HG03575 (cell line): ENCODE measurements around the gene ASCL3.
"Not testable (repeated sequence)": the region's sequence is repeated elsewhere in the genome, so short reads cannot be mapped to it uniquely, and the experiment has no call there.

ENCODE experiments used
- ATAC-seq: cut with Tn5 transposase; IDR thresholded peaks from one replicate; pipeline ENCODE4 v1.9.1; 2021; ENCODE audit not compliant: unreplicated experiment, insufficient number of reproducible peaks, low FRiP score; ENCODE audit errors: extremely low read depth

ASCL3 gene

DNA sequence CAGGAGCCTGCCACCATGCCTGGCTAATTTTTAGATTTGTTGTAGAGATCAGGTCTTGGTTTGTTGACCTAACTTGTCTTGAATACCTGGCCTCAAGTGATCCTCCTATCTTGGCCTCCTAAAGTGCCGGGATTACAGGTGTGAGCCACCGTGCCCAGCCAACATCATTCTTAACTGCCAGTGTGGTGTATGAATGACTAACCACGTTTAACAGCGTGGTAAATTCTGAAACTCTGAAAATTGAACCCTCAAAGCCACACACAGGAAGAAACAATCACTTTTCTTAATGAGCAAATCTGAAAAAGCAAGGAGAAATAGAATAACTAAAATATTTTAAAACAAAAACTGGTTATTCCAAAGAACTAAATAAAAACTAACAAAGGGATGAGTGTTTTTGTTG is 14.0 kb upstream of the ASCL3 start:
- ATAC-seq, result no peak

DNA sequence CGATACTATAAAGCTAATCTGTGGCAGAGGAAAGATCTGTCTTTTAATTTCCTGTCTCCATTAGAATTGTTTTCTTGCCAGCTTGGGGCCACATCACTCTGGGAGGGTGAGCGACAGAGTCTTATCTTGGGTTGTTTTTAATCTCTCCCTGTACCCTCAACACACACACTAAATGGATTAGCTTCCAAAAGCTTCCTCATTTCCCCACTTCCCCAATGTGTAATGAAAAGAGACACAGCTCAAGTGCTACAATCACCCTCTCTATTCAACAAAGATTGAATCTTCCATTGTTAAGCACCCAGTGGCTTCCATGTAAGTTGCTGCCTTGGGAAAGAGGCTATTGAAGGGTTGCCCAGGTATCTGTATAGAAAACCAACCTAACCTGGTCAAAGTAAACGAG is 6.1 kb upstream of the ASCL3 start:
- no peak for ATAC-seq

DNA sequence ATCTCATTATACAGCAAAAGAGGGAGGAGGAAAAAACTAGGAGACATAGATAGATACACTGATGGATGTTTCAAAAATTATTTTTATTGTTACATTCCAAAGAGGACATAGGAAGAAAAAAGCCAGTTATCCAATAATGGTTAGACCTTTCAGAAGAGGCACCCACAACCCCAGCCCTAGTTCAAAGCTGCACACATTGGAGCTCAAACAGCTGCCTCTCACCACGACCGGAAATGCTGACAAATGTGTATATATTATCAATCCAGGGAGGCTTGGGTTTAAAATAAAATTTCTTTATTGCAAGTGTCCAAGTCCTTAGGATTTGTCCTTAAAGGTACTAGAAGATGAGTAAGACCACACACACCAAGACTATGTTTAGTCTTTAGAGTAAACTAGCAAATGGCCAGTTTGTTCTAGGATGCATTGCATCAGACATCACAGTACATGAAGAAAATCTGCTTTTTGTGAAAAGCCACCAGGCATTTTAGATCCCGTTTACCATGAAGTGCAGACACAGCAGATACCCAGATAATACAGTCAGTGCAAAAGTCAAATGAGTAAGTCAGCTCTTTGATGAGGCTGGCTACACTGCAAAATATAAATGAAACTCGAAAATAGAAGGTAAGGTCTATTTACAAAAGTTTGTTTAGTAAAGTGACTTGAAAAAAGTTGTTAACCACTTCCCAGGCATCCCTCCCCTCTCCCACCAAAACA is 4.6 kb upstream of the ASCL3 start:
- ATAC-seq, result no peak

DNA sequence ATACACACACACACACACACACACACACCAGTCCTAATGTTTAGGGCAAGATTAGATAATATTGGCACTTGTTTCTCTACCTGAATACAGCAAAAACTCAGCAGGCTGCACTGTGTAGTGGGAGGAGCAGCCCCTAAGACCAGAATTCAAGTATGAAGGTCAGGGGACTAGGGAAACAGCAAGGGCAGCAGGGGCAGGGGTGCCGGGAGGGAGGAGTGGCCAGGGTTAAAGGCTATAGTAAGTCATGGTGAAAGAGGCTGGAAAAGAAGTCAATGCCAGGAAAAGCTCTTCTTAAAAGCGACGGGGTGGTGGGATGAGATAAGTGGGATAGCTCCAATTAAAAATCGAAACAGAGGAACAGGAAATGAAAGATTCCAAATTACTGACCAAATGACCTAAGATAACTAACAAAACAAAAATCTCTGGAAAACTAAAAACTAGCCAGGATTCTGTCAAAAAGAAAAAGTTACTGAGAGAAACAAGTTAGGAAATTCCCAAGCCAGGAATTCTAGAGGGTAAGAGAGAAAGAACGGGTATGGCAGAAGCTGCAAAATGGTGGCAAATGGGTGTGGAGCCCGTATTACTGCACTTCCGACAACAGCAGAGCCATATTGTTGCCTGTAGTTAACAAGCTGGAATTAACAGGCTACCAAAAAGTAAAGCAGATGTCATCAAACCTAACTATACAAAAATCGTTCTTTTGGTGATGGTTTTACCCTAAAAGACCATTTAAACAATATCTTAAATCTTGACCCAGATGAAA is 1.3 kb downstream of the ASCL3 start:
- no peak for ATAC-seq

DNA sequence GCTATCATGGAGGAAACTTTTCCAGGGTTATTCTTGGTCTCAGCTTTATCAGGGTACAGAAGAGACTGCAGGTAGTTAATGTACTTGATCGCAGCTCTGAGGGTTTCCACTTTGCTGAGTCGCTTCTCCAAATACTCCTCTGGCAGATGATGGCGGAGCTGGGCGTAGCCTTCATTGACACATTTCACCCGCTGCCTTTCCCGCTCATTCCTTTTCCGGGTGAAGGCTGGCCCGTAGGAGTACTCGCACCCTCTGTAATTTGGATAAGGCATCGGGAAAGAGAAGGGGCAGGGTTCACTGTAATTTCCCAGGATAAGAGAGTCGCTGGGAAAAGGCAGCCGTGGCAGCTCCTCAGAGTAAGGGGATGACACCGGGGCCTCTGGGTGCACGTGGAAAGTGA is 5.2 kb downstream of the ASCL3 start:
- no peak for ATAC-seq

DNA sequence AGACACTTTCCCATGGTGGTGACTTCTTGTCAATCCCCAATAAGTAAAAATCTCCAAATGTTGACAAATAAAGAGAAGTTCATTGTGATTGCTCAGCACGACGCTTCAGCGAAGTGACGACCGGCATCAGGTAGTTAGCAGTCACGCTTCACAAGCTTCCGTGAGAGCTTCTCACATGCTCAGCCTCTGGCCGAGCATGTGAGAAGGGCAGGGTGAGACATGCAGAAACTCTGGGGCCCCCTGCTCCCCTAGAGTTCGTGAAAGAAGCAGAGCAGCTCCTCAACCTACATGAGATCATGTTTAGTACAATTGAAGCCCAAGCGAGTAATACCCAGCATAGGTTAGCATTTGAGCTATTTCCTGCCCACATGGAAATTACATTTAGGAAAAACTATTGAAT is 5.7 kb downstream of the ASCL3 start:
- ATAC-seq, result no peak

DNA sequence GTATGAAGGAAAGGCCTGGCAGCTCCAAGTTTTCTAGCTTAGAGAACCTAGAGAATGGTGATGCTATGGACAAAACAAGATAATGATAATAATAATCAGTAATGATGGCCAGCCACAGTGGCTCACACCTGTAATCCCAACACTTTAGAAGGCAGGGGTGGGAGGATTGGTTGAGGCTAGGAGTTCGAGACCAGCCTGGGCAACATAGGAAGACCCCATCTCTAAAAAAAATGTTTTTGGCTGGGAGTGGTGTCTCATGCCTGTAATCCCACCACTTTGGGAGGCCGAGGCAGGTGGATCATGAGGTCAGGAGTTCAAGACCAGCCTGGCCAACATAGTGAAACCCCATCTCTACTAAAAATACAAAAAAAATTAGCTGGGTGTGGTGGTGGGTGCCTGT is 7.0 kb downstream of the ASCL3 start:
- not testable (repeated sequence) for ATAC-seq

DNA sequence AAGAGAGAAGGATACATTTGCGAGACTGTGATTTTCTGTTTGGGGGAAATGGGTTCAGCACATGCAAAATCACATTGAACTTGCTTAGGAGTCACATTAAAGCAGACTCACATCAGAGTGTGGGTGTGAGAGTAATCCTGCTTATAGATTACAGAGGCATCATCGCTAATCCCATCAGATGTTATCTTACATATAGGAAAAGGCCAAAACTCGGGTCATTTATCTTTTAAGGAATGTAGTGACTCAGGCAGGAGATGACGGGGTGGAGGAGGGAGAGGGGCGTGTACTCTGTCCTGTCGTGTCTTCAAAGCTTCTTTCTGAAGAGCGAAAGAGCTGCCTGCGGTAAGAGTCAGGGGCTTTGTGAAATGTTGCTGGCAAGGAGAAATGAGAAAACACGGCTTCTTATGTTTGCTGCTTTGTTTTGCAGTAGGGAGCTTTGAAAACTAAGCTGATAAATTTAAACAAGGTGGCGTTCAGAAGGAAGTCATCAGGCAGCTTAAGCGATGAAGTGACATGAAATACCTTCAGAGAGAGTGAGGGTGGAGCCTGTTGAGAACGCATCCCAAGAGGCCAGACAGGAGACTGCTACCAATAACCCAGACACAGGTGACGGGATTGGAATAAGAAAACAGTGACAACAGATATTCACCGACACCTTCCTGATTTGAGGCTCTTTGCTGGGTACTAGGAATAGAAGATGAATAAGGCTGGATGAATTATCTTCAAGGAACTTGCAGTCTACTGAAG is 7.9 kb downstream of the ASCL3 start:
- ATAC-seq, result no peak

DNA sequence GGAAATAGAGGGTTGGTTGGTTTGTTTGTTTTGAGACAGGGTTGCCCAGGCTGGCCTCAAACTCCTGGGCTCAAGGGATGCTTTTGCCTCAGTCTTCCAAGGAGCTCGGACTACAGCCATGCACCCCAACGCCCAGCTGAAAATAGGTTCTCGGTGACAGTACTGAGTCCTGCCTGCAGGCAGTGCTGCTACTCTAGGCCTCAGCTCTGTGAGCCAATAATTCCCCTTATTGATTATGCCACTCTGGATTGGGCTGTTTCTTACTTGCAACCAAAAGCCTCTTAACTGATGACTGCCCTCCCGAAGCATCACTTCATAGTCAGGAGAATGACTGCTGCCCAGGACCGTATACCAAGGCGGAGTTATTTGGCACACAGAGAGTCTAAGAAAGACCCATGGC is 8.9 kb downstream of the ASCL3 start:
- no peak for ATAC-seq

DNA sequence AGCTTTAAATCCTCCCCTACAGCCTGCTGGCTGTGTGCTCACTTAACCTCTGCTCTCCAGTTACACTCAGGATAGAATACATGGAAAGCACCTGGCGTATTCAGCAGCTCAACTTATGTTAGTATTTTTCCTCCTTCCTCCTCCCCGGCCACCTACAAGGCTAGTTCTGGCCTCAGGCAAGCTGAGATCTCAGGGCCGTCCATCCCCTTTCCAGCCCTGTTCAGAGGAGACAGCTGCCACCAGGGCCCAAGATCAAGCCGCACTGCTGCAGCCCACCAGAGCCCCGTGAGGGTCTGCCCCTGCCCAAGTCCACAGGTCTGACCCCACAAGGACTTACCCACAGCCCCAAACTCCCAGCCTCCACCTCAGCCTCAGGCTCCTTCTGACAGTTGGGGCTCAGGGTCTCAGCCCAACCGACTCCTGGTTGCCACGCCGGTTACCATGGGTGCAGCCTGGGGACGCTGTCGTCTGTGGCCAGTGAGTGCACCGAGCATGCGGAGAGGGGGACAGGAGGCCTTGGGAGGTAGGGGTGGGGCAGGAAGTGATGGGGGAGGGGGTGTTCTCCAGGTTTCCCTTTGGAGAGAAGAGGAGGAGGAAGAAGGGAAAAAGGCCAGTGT is 10.1 kb downstream of the ASCL3 start, which contains the start of gene C11orf16:
Gene C11orf16 (minus strand): TSS at position 384 of the 617 bp plus-strand sequence. CDS start 639 bp downstream, outside the sequence.
- no peak for ATAC-seq

DNA sequence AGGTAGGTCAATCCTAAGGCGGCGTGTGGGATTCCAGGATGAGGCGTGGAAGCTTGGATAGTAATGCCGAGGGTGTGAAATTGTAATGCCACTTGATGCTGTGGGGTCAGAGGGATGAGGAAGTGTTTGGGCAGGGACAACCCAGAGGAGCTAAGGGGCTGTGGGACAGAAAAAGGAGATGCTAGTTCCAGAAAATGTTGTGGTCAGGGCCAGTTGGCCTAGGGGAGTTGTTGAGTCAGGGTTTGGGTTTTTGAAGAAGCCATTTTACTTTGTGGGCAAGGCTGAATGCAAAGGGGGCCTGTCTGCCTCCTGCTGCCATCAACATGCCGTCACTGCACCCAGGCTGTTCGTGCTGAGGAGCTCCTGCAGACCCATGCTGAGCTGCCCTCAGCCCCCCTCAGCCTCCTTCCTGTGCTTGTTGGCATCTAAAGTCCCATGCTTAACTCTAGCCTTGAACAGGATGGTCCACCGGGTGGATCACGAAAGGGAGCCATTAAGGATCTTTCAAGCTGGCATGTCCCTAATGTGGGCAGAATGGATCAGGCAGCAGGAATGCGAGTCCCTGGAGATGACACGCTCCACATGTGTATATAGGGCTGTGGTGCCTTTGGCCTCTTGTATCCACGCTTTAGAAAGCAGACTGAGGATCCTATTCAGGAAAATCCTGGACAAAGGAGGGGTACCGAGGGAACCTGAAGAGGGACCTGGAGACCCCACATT is 12.2 kb downstream of the ASCL3 start:
- no peak for ATAC-seq

DNA sequence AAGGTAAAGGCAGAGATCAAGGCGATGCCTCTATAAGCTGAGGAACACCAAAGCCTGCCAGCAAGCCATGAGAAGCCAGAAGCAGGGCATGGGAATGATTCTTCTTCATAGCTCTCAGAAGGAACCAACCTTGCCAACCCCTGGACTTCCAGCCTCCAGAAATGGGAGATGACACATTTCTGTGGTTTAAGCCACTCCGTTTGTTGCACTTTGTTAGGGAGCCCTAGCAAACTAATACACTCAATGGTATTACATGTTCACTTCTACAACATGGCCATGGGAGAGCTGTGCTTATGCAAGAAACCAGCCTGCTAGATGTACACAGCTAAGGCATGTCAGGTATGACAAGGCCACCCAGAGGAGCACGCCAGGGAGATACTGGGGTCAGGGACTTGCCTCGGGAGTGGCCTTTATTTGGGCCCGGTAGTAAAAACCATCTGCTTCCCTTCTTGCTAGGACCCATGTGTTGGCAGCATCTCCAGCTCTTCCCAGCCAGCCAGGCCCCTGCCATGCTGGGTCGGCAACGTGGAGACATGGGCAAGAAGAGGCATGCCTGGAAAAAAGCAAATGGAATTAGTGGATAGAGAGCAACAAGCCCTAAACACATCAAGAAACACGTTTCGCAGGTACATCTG is 13.7 kb downstream of the ASCL3 start:
- no peak for ATAC-seq

DNA sequence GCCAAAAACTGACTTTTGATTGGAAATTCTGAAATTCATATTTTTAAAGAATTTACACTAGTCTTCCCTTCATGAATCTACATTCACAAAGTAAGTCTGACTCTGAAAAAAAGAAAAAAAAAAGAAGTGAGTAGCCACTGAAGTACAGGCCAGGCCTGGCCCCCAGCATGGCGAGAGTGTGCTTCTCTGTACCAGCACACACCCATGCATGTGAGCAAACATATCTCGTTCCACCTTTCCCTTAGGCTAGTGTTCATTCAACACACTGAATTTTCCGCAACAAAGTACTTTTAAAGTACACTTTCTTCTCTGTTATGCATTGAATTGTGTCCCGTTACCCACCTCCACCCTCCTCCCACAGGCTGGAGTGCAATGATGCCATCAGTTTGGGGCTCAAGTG is 14.6 kb downstream of the ASCL3 start:
- ATAC-seq, result no peak

DNA sequence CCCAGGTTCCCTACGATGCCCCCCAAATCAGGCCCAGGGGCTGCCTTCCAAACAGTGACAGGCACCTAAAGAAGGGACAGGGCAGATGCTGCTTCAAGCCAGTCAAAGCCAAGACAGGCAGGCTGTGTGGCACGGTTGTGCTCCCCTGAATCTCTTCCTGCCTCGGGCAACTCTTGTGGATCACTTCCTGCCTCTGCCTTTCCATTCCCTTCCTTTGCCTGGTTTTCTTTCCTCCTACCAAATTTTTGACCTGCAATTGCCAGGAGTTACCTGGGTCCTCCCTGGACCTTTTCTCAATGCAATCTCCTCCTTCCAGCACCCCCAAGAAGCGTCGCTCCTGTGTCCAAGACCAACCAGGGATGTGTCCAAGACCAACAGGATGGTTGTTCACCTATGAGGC is 15.6 kb downstream of the ASCL3 start:
- no peak for ATAC-seq

DNA sequence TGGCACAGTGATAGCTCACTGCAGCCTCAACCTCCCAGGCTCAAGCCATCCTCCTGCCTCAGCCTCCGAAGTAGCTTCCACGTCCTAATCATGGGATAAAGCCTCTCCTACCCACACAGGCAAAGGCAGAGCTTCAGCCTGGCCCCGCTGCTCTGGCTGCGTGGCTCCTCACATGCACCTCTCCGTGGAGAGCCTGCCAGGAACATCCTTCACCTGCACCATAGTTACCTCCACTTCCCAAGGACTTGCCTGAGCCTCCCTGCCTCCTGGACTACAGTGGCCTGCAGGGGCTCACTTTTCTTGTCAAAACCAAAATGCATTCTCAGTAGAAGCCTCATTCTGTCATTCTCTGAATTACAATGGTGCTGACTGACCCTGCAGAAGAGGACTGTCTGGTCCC is 16.6 kb downstream of the ASCL3 start:
- ATAC-seq, result no peak

DNA sequence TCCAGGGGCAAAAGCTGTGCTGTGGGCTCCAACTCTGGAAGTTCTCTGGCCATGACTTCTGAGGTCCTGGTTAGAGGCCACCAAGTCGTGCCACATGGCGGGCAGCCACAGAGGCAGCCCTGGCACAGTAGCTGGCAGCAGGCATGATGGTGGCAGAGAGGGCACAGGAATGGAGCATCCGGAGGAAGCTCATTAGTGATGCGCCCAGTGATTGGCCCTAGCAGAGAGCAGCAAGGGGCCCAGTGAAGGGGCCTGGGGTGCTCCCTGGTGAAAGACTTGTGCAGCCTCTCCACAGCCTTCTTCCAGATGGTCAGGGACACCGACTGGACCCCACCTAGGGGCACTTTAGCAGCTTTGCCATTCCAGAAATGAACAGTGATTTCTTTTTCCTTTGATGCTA is 17.1 kb downstream of the ASCL3 start:
- no peak for ATAC-seq

DNA sequence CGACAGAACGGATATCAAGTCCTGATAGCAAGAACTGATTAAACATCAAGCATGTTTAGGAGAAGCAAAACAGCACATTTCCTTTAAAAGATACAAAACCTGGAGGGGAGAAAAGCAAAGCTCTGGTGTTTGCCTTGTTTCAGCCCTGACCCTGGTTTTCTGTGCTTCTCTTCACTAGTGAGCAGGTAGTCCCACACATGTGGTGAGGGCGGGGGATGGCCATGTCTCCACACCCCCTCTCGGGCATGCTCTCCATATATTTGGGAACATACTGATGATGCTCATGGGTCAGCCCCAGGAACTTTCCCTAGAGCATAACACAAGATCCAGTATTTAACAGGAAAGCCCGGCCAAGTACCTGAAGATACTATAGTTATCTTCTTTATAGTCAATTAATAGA is 20.1 kb downstream of the ASCL3 start:
- no peak for ATAC-seq

DNA sequence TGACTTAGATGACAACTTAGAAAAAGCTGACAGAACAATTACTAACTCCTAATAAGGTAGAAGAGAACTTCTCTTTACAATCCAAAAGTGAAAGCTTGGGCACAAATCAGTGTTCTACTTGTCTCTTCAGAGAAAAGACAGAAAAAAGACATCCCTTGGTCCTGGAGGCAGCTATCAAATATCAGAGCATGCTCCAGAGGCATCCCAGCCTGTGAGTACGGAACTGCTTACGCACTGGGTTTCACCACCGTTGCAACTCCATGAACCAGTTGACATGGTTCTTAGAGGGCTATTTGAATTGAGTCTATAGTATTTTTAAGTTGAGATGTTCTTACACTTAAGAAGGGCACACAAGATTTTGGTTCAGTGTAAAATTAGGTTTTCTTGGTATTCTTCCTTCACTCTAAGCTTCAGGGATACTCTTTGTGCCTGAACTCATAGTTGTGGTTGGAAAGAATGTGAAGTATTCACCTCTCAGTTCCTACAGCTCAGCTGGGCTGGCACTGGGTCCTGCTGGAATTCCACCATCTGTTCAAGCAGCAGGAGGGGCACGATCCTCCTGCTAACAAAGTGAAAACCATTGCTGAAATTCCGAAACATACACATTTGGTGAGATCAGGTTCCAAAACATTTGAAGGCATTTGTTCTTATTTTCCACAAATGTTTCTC is 25.5 kb downstream of the ASCL3 start:
- ATAC-seq, result no peak
